Activated CD4-positive, CD25-positive, alpha-beta regulatory T cell treated with anti-CD3 and anti-CD28 coated beads, Interleukin-2, amount 50 U/mL, for 16 hours (primary cell): ENCODE measurements around the gene C17orf75.

Experiments used
- DNase-seq: peaks from one replicate; pipeline ENCODE4 v3.0.0-alpha.2; 2020; ENCODE audit warnings: low read depth, low spot score

The C17orf75 gene

DNA sequence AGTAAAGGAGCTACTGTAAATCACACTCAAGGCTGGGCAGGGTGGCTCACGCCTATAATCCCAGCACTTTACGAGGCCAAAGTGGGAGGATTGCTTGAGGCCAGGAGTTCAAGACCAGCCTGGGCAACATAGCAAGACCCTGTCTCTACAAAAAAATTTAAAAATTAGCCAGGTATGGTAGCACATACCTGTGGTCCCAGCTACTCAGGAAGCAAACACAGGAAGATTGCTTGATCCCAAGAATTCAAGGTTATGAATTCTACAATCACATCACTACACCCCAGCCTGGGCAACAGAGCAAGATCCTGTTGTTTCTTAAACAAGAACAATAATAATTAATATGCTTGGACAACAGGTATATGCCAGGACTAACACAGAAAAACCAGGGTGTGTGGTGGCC is 63.2 kb downstream of the C17orf75 start:
- no peak for DNase-seq
